ENCODE results near the gene LDB2.

GRCh38 chr4:16594128-16594527 is 304.3 kb downstream of the LDB2 start:
- TF ChIP-seq CEBPB (IDR thresholded peaks at IDR 0.05) (no peak), TEAD4 (IDR thresholded peaks at IDR 0.05) (no peak), TAF1 (IDR thresholded peaks at IDR 0.05; ENCODE audit: low read depth) (no peak), RAD21 (IDR thresholded peaks at IDR 0.05; ENCODE audit: low read depth) (no peak), FOXM1 (IDR thresholded peaks at IDR 0.05; ENCODE audit: borderline replicate concordance, low read depth) (no peak), EP300 (IDR thresholded peaks at IDR 0.05; ENCODE audit: borderline replicate concordance) (no peak), CREB1 (IDR thresholded peaks at IDR 0.05; ENCODE audit: low read depth) (no peak), YY1 (IDR thresholded peaks at IDR 0.05; ENCODE audit: low read depth) (no peak)
- TF ChIP-seq, protein P1, sequence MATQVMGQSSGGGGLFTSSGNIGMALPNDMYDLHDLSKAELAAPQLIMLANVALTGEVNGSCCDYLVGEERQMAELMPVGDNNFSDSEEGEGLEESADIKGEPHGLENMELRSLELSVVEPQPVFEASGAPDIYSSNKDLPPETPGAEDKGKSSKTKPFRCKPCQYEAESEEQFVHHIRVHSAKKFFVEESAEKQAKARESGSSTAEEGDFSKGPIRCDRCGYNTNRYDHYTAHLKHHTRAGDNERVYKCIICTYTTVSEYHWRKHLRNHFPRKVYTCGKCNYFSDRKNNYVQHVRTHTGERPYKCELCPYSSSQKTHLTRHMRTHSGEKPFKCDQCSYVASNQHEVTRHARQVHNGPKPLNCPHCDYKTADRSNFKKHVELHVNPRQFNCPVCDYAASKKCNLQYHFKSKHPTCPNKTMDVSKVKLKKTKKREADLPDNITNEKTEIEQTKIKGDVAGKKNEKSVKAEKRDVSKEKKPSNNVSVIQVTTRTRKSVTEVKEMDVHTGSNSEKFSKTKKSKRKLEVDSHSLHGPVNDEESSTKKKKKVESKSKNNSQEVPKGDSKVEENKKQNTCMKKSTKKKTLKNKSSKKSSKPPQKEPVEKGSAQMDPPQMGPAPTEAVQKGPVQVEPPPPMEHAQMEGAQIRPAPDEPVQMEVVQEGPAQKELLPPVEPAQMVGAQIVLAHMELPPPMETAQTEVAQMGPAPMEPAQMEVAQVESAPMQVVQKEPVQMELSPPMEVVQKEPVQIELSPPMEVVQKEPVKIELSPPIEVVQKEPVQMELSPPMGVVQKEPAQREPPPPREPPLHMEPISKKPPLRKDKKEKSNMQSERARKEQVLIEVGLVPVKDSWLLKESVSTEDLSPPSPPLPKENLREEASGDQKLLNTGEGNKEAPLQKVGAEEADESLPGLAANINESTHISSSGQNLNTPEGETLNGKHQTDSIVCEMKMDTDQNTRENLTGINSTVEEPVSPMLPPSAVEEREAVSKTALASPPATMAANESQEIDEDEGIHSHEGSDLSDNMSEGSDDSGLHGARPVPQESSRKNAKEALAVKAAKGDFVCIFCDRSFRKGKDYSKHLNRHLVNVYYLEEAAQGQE (IDR thresholded peaks at IDR 0.05; ENCODE audit: low read depth): no peak
